ENCODE results near the gene PEX10.

The PEX10 gene

DNA sequence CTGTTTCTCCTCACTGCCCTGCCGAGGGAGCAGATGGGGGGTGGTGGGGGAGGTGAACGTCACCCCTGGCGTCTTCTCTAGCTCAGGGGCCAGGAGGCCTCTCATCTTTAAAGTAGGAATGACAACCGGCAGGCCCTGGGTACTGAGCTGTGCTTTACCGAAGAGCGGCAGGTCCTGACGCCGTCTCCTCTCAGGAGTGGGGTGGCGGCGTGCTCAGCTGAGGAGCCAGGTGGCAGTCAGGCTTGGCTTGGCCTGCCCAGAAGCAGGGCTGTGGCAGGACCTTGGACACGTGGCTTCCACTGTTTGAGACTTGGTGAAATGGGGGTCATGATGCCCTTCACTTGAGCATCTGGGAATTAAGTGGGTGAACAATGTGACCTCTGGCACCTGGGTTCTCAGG lies 17.6 kb downstream of the PEX10 start:
- Histone ChIP-seq H3K9ac (ENCODE audit: low read depth, low read length, poor library complexity) (no peak overlapping the region), H3K9me3 (replicated peaks in 1 of 2; ENCODE audit: control insufficient read depth in 2 of 2, insufficient read depth in 1 of 2, low read depth in 1 of 2, low read length in 2 of 2) (peaks cover 0 to 2% of the 10 kb centered on the region in 2 donors), H3K4ac (ENCODE audit: low read length) (no peak overlapping the region), H3K36me3 (replicated peaks in 1 of 2; ENCODE audit: control insufficient read depth in 2 of 2, insufficient read depth in 2 of 2, low read length in 2 of 2) (peaks cover 48 to 74% of the 10 kb centered on the region in 2 donors), H2BK15ac (ENCODE audit: low read length) (no peak overlapping the region), H3K18ac (ENCODE audit: low read length) (no peak overlapping the region), H3K14ac (ENCODE audit: low read length) (no peak overlapping the region), H4K91ac (ENCODE audit: low read depth, low read length, poor library complexity) (no peak overlapping the region), H3K27ac (replicated peaks; ENCODE audit: low read length) (no peak overlapping the region), H3K23ac (ENCODE audit: low read depth, low read length, poor library complexity) (no peak overlapping the region), H3K4me3 (ENCODE audit: low read length in 2 of 2) (no peak overlapping the region), H2AFZ (ENCODE audit: low read length) (no peak overlapping the region), H3K4me2 (ENCODE audit: insufficient read depth, low read length, poor library complexity, severe bottlenecking) (no peak overlapping the region), H2AK5ac (ENCODE audit: low read depth, low read length) (no peak overlapping the region), H3K4me1 (ENCODE audit: control insufficient read depth in 2 of 2, insufficient read depth in 1 of 2, low read depth in 1 of 2, low read length in 2 of 2) (peaks cover 11 to 13% of the 10 kb centered on the region in 2 donors), H3K27me3 (ENCODE audit: control insufficient read depth in 3 of 3, insufficient read depth in 3 of 3, low read depth in 1 of 3, low read length in 3 of 3) (no peaks in the 10 kb centered on the region), H4K8ac (ENCODE audit: low read depth, low read length) (no peak overlapping the region), H2BK12ac (ENCODE audit: low read length) (no peak overlapping the region), H2BK120ac (ENCODE audit: low read depth, low read length) (no peak overlapping the region), H3K79me1 (ENCODE audit: low read depth, low read length) (peaks cover 36% of the 10 kb centered on the region), H2BK5ac (ENCODE audit: low read length) (peak overlapping the region; percentile 68)
- no CpG with 5 or more reads among the region's 11 CpGs for WGBS, 2 donors (ENCODE audit: extremely low coverage in 2 of 2, insufficient read length in 2 of 2, insufficient replicate concordance in 1 of 2)
- no peak for DNase-seq (ENCODE audit: low spot score)

DNA sequence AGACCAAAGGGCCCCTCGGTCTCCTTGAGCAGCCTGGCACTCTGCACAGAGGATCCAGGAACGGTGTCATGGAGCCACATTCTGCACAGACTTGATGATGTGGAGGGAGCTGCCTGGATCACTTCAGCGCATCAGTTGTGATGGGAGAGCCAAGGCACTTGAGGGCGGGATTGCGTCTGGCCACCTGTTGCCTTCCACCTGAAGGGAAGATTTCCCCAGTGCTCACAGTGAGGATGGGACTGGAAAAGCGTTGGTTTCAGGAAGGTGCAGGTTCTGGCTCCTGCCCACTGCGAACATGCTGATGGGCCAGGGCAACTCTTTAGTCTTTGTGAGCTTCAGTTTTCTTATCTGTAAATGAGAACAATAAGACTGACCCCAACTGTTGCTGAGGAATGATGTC lies 18.1 kb downstream of the PEX10 start:
- no peak overlapping the region for H3K14ac ChIP-seq (ENCODE audit: low read length)
- H3K4me3 ChIP-seq (ENCODE audit: low read length in 2 of 2), result no peak overlapping the region
- no peak overlapping the region for H2AK5ac ChIP-seq (ENCODE audit: low read depth, low read length)
- H2AFZ ChIP-seq (ENCODE audit: low read length), result no peak overlapping the region
- H3K36me3 ChIP-seq (replicated peaks in 1 of 2; ENCODE audit: control insufficient read depth in 2 of 2, insufficient read depth in 2 of 2, low read length in 2 of 2), result peaks cover 47 to 72% of the 10 kb centered on the region in 2 donors
- no peaks in the 10 kb centered on the region for H3K27me3 ChIP-seq (ENCODE audit: control insufficient read depth in 3 of 3, insufficient read depth in 3 of 3, low read depth in 1 of 3, low read length in 3 of 3)
- H4K91ac ChIP-seq (ENCODE audit: low read depth, low read length, poor library complexity), result no peak overlapping the region
- H2BK12ac ChIP-seq (ENCODE audit: low read length), result no peak overlapping the region
- H3K4me2 ChIP-seq (ENCODE audit: insufficient read depth, low read length, poor library complexity, severe bottlenecking), result no peak overlapping the region
- H3K9ac ChIP-seq (ENCODE audit: low read depth, low read length, poor library complexity), result no peak overlapping the region
- peak overlapping the region; percentile 27 for H2BK120ac ChIP-seq (ENCODE audit: low read depth, low read length)
- no peak overlapping the region for H2BK5ac ChIP-seq (ENCODE audit: low read length)
- H3K9me3 ChIP-seq (replicated peaks in 1 of 2; ENCODE audit: control insufficient read depth in 2 of 2, insufficient read depth in 1 of 2, low read depth in 1 of 2, low read length in 2 of 2), result peaks cover 0 to 2% of the 10 kb centered on the region in 2 donors
- H3K4me1 ChIP-seq (ENCODE audit: control insufficient read depth in 2 of 2, insufficient read depth in 1 of 2, low read depth in 1 of 2, low read length in 2 of 2), result peaks cover 11 to 13% of the 10 kb centered on the region in 2 donors
- no peak overlapping the region for H3K18ac ChIP-seq (ENCODE audit: low read length)
- DNase-seq (ENCODE audit: low spot score), result no peak
- no peak overlapping the region for H3K23ac ChIP-seq (ENCODE audit: low read depth, low read length, poor library complexity)
- WGBS, 2 donors (ENCODE audit: extremely low coverage in 2 of 2, insufficient read length in 2 of 2, insufficient replicate concordance in 1 of 2), result no CpG with 5 or more reads among the region's 7 CpGs
- H3K4ac ChIP-seq (ENCODE audit: low read length), result no peak overlapping the region
- H3K27ac ChIP-seq (replicated peaks; ENCODE audit: low read length), result no peak overlapping the region
- no peak overlapping the region for H4K8ac ChIP-seq (ENCODE audit: low read depth, low read length)
- no peak overlapping the region for H2BK15ac ChIP-seq (ENCODE audit: low read length)
- peaks cover 36% of the 10 kb centered on the region for H3K79me1 ChIP-seq (ENCODE audit: low read depth, low read length)

DNA sequence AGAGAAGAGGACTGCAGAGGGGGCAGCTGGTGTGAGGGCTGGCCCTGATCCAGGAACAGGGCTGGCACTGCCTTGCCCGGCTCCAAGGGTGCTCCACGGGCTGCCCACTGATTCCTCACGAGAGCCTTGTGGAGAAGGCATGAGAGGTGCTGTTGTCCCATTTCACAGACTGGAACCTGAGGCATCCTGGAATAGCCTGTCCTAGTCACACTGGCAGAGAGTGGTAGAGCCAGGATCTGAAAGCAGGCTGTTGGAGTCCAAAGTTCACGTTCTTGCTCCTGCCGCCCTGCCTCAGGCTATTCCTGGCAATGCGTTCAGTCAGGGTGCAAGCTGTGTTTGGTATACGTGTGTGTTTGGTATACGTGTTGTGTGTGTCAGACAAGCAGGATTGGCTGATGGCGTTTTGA lies 18.9 kb downstream of the PEX10 start:
- no CpG with 5 or more reads among the region's 9 CpGs for WGBS, 2 donors (ENCODE audit: extremely low coverage in 2 of 2, insufficient read length in 2 of 2, insufficient replicate concordance in 1 of 2)
- H4K8ac ChIP-seq (ENCODE audit: low read depth, low read length), result no peak overlapping the region
- H3K23ac ChIP-seq (ENCODE audit: low read depth, low read length, poor library complexity), result no peak overlapping the region
- peak overlapping the region in 1 of 2 donors; percentile 22 for H3K4me3 ChIP-seq (ENCODE audit: low read length in 2 of 2)
- DNase-seq (ENCODE audit: low spot score), result no peak
- H3K79me1 ChIP-seq (ENCODE audit: low read depth, low read length), result peaks cover 36% of the 10 kb centered on the region
- no peak overlapping the region for H2BK15ac ChIP-seq (ENCODE audit: low read length)
- H4K91ac ChIP-seq (ENCODE audit: low read depth, low read length, poor library complexity), result no peak overlapping the region
- peaks cover 48 to 69% of the 10 kb centered on the region in 2 donors for H3K36me3 ChIP-seq (replicated peaks in 1 of 2; ENCODE audit: control insufficient read depth in 2 of 2, insufficient read depth in 2 of 2, low read length in 2 of 2)
- H3K14ac ChIP-seq (ENCODE audit: low read length), result no peak overlapping the region
- no peak overlapping the region for H2AFZ ChIP-seq (ENCODE audit: low read length)
- H2AK5ac ChIP-seq (ENCODE audit: low read depth, low read length), result no peak overlapping the region
- no peak overlapping the region for H3K4me2 ChIP-seq (ENCODE audit: insufficient read depth, low read length, poor library complexity, severe bottlenecking)
- no peak overlapping the region for H2BK5ac ChIP-seq (ENCODE audit: low read length)
- no peaks in the 10 kb centered on the region for H3K27me3 ChIP-seq (ENCODE audit: control insufficient read depth in 3 of 3, insufficient read depth in 3 of 3, low read depth in 1 of 3, low read length in 3 of 3)
- peaks cover 11 to 13% of the 10 kb centered on the region in 2 donors for H3K4me1 ChIP-seq (ENCODE audit: control insufficient read depth in 2 of 2, insufficient read depth in 1 of 2, low read depth in 1 of 2, low read length in 2 of 2)
- peaks cover 0 to 2% of the 10 kb centered on the region in 2 donors for H3K9me3 ChIP-seq (replicated peaks in 1 of 2; ENCODE audit: control insufficient read depth in 2 of 2, insufficient read depth in 1 of 2, low read depth in 1 of 2, low read length in 2 of 2)
- H3K18ac ChIP-seq (ENCODE audit: low read length), result no peak overlapping the region
- no peak overlapping the region for H2BK12ac ChIP-seq (ENCODE audit: low read length)
- H3K27ac ChIP-seq (replicated peaks; ENCODE audit: low read length), result no peak overlapping the region
- H3K9ac ChIP-seq (ENCODE audit: low read depth, low read length, poor library complexity), result peak overlapping the region; percentile 45
- no peak overlapping the region for H2BK120ac ChIP-seq (ENCODE audit: low read depth, low read length)
- H3K4ac ChIP-seq (ENCODE audit: low read length), result no peak overlapping the region

DNA sequence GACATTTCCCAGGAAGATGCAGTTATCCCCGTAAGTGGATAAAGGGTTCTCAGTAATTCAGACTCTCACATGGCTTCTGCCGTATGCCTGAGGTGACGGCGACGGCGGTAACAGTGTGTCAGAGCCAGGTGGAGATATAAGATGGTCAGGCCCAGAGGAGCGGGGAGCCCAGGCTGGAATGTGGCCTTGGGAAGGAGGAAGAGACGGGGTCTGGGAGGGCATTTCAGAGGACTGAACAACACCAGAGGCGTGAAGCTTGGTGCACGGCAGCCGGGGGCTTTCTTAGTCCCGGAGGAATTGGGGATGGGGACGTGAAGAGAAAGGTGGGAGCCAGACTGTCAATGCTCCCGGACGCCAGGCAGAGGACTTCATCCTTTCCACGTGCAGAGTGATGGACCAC lies 19.7 kb downstream of the PEX10 start:
- Histone ChIP-seq H2BK15ac (ENCODE audit: low read length) (no peak overlapping the region), H3K79me1 (ENCODE audit: low read depth, low read length) (peaks cover 36% of the 10 kb centered on the region), H3K18ac (ENCODE audit: low read length) (no peak overlapping the region), H3K4me2 (ENCODE audit: insufficient read depth, low read length, poor library complexity, severe bottlenecking) (no peak overlapping the region), H3K23ac (ENCODE audit: low read depth, low read length, poor library complexity) (peak overlapping the region; percentile 4), H2AFZ (ENCODE audit: low read length) (no peak overlapping the region), H2BK5ac (ENCODE audit: low read length) (no peak overlapping the region), H3K36me3 (replicated peaks in 1 of 2; ENCODE audit: control insufficient read depth in 2 of 2, insufficient read depth in 2 of 2, low read length in 2 of 2) (peaks cover 47 to 70% of the 10 kb centered on the region in 2 donors), H3K4me1 (ENCODE audit: control insufficient read depth in 2 of 2, insufficient read depth in 1 of 2, low read depth in 1 of 2, low read length in 2 of 2) (peaks cover 11 to 13% of the 10 kb centered on the region in 2 donors), H3K9me3 (replicated peaks in 1 of 2; ENCODE audit: control insufficient read depth in 2 of 2, insufficient read depth in 1 of 2, low read depth in 1 of 2, low read length in 2 of 2) (peaks cover 0 to 2% of the 10 kb centered on the region in 2 donors), H4K8ac (ENCODE audit: low read depth, low read length) (no peak overlapping the region), H3K14ac (ENCODE audit: low read length) (no peak overlapping the region), H4K91ac (ENCODE audit: low read depth, low read length, poor library complexity) (no peak overlapping the region), H2AK5ac (ENCODE audit: low read depth, low read length) (no peak overlapping the region), H2BK120ac (ENCODE audit: low read depth, low read length) (no peak overlapping the region), H3K27ac (replicated peaks; ENCODE audit: low read length) (no peak overlapping the region), H3K4me3 (ENCODE audit: low read length in 2 of 2) (peak overlapping the region in 1 of 2 donors; percentile 97), H2BK12ac (ENCODE audit: low read length) (no peak overlapping the region), H3K27me3 (ENCODE audit: control insufficient read depth in 3 of 3, insufficient read depth in 3 of 3, low read depth in 1 of 3, low read length in 3 of 3) (no peaks in the 10 kb centered on the region), H3K9ac (ENCODE audit: low read depth, low read length, poor library complexity) (no peak overlapping the region), H3K4ac (ENCODE audit: low read length) (no peak overlapping the region)
- no CpG with 5 or more reads among the region's 16 CpGs for WGBS, 2 donors (ENCODE audit: extremely low coverage in 2 of 2, insufficient read length in 2 of 2, insufficient replicate concordance in 1 of 2)
- DNase-seq (ENCODE audit: low spot score), result no peak
